Amniotic epithelial cell (primary cell): Measurements from ENCODE around the gene MSANTD1.
"Not testable (repeated sequence)": the region's sequence is repeated elsewhere in the genome, so short reads cannot be mapped to it uniquely, and the experiment has no call there.

Experiments used
- DNase-seq: peaks from one replicate; pipeline ENCODE4 v3.0.0-alpha.2; 2010; ENCODE audit warnings: low read depth

MSANTD1 gene

GRCh38 chr4:3290889-3291321 is 41.9 kb downstream of the MSANTD1 start:
- DNase-seq: no peak

GRCh38 chr4:3291411-3291968 is 42.5 kb downstream of the MSANTD1 start:
- no peak for DNase-seq

GRCh38 chr4:3291969-3292570 is 43.1 kb downstream of the MSANTD1 start:
- DNase-seq: peak; percentile 13

DNA sequence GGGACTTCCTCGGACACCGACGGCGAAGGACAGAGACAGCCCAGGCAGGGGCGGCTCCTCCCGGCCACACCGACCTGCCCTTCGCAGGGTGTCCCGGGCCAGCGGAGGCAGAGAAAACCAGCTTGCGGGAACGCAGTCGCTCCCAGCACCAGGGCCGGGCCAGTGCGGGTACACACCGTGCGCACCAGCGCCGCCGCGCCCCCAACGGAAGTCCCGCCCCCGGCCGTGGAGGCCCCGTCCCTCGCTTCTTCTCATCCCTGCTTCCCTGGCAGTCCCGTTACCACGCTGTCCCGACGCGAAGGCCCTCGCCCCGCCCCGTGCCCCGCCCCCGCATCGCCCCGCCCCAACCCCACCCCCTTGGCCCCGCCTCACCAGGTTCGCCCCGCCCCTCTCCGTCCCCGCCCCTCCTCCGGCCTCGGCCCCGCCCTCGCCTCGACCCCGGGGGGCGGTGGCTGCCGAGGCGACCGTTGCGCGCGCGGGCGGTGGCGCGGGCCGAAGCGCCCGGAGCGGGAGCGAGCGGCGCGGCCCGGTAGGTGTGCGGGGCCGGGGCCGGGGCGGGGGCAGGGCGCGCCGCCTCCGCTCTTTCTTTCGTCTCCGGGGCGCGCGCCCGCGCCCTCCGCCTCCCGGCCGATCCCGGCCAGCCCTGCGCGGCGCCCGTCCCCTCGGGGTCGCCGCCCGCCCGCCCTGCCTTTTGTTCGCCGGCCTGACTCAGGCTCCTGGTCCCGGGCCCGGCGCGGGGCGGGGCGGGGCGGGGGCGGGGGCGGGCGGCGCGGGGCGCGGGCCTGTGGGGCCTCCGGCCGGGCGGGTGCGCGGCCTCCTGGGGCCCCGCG is 43.8 kb downstream of the MSANTD1 start, which contains the start of gene RGS12:
RGS12 (plus strand) TSS at position 451 of the 830 bp plus-strand sequence. CDS start 23,150 bp downstream, outside the sequence.
- peak; percentile 90 for DNase-seq

GRCh38 chr4:3293401-3294391 is 44.7 kb downstream of the MSANTD1 start:
- no peak for DNase-seq

DNA sequence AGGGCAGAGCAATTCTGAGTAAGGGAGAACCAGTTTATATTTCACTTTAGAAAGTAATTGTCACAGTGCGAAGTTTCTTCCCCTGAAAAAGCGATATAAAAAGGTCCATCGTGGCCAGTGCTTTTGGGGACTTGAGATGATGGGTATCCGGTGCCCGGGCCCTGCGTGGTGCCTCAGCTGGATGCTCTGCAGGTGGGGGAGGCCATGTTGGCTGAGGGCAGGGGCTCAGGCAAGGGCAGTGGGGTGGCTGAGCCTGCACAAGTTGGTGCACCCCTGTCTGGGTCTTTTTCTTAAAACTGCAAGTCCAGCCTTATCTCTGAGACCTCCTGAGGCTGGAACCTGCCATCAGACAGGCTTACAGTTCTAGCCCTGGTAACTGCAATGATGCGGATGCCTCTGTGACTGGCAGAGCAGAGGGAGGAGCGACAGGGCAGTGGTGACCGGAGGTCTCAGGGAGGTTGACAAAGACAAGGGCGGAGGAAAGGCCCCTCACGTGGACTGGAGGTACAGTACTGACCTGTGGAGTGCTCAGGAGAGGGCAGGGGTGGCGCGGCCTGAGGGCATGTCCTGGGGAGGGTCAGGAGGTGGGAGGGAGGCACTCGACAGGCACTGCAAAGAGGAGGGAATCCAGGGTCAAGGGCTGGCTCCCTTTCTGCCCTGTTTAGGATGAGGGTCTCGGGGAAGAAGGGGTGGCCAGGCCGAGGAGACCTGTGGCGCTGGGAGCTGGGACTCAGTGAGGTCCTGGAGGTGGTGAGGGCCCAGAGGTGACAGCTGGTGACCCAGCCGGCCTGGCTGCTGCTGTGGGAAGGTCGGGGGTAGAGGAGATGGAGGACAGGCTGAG is 45.7 kb downstream of the MSANTD1 start:
- DNase-seq: no peak

DNA sequence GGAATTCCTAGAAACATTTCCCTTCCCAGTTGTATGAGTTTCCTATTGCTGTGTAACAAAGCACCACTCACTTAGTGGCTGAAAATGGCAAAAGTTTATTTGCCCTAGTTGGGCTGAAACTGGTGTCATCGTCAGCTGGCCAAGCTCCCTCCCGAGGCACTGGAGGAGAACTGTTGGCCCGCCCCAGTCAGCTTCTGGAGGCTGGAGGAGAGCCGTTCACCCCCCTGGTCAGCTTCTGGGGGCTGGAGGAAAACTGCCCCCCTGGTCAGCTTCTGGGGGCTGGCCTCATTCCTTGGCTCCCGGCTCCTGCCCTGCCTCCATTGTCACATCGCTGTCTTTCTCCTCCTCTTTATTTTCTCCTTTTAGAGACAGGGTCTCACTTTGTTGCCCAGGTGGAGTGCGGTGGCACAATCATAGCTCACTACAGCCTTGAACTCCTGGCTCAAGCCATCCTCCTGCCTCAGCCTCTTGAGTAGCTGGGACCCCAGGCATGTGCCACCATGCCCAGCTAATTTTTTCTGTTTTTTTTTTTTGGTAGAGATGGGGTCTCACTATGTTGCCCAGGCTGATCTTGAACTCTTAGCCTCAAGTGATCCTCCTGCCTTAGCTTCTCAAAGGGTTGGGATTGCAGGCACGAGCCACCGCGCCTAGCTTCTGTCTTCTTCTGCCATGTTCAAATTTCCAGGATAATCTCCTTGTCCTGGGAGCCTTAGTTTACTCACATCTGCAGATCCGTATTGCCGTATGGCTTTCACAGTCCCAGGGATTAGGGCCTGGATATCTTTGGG is 47.1 kb downstream of the MSANTD1 start:
- DNase-seq: no peak

- no peak for DNase-seq
These were observed 47.7 kb downstream of the MSANTD1 start for GRCh38 chr4:3296651-3297050.

DNA sequence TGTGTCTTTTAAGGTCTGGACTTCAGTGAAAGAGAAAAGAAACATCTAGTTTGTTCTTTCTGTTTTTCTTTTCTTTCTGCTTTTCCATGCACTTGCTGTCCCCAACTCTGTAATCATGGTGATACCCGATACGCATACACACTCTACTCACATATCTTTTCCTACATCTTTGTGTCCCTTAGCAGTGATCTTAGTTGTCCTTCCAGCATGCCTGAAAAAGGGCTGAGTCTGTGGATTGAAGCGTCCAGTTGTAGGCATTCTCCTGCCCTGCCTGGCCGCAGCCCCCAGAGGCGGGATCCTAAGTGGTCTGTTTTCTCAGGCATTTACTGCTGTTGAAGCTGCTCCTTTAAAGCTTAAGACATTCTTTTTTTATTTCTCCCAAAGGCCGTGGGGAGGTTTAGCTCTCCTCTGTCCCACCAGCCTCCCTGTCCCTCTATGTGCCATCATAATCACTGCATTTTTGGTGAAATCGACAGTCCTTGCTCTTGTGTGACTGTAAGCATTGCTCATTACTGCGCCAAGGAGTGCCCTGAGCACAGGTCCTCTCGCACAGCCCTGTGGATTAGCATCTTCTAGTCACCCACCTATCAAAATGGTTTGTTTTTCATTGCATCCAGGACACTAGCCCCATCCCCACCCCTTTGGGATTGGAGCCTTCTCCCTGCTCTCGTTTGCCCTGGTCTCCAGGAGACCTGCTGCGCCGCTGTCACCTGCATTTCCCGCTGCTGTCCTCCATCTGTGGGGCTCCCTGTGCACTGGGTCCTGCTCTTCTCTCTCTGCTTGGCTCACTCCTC is 48.3 kb downstream of the MSANTD1 start:
- no peak for DNase-seq

DNA sequence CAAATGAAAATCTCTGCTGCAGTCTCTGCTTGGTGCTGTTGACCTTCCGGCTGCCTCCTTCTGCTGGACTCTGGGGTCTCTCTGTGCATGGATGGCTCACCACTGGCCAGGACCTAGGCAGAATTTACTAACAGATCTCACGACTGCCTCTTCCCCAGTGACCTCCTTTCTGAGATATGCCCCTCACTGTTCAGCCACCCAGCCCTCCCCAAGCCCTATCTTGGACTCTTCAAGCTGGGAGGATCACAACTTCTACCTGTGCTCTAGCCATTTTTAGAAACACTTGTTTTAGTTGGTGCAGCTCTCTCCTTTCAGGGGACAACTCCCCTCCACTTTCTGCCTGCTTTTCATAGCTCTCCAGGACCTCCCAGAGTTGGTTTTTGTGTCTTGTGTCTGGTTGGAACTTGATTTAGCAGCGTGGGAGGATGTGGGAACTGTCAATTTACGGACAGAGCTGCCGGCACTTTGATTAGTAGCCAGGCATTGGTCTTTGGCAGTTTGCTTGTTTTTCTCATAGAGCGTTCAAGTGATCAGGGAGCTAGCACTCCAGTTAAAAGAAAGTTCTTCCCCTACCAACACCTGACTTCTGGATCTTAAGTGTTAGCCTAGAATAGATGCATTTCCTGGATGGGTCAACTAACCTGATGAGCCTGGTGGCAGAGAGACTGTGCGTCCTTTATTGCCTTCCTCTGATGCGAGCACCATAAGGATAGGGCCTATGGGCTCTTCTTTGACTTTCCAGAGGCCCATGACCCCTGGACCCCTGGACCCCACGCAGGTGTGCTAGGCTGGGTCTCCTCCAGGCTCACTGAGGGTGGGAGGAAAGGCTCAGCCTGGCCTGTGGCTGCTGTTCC is 50.4 kb downstream of the MSANTD1 start:
- DNase-seq: no peak

GRCh38 chr4:3299976-3300671 is 51.2 kb downstream of the MSANTD1 start:
- DNase-seq: no peak

DNA sequence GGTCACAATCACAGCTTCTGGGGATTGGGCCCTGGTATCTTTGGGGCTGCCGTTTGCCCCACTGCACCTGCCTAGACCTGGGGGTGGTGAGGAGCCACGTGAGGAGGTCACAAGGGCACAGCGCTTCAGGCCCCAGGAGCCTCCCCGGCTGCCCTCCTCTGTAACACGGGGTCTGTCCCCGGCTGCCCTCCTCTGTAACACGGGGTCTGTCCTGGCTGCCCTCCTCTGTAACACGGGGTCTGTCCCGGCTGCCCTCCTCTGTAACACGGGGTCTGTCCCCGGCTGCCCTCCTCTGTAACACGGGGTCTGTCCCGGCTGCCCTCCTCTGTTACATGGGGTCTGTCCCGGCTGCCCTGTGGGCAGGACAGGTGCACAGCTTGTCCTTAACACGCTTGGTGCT is 51.9 kb downstream of the MSANTD1 start:
- not testable (repeated sequence) for DNase-seq

DNA sequence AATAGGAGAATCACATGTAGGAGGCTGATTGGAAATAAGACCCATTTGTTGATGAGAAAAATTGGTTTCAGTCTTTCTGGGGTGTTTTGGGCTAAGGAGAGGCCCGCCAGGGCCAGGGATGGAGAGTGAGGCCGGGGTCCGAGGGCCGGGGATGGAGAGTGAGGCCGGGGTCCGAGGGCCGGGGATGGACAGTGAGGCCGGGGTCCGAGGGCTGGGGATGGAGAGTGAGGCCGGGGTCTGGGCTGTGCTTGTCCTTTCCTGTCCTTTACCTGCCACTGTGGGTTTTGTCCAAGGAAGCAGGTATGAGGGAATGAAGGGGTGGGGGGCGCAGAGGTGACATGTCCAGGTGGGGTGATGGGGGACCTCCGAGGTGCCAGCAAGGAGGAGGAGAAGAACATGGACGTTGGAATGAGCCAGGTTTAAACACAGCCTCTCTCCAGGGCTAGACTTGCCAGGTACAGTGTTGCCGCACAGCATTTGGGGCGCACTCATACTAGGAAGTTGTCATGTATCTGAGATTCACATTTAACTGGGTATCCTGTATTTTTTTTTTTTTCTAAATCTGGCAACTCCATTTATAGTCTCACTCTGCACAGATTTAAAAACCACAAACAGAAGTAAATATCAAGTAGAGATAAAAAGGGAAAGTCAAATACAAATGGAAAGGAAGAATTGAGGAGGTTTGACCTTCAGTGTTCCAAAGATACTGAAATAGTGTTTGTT is 52.7 kb downstream of the MSANTD1 start:
- no peak for DNase-seq

DNA sequence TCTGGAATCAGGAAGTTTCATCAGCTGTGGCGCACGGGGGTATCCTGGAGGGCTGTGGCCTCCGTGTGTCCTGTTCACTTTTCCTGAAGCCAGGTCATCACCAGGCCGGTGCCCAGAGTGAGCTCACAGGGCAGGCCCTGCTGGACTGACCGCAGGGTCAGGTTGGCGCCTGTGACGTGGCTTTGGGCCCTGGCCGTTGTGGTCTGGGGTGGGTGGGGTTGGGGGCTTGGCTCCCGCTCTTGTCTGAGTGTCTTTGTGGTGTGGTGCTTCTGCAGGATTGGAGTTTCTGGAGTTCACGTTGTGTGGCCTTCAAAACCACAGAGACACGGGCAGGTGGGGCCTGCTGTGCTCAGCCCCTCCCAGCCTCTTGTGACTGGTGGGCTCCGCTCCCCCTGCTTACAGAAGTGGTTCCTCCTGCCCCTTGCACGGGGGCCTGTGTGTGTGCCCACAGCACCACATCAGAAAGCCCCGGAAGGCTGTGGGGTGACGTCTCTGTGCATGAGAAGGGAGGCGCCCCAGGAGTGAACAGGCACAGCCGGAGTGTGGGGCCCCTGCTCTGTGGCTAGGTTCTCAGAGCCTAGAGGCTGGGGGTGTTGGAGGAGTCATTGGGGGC is 53.3 kb downstream of the MSANTD1 start:
- peak; percentile 18 for DNase-seq

GRCh38 chr4:3302786-3303564 is 54.0 kb downstream of the MSANTD1 start:
- no peak for DNase-seq

DNA sequence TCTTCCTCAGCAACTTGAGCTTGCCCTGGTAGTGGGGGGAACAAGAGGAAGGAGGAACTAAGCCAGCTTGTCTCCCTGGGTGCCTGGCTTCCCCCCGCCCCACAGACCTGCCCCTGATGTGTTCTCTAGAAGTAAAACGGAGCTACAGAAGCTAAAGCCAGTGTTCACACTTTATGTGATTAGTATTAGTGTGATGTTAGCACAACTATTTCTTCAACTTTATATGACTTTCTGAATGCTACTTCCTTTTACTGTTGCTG is 54.5 kb downstream of the MSANTD1 start:
- no peak for DNase-seq
